Measurements from ENCODE around the gene RNU11. TPM values are rescaled to one million over a fixed set of nuclear protein-coding genes. Genes with fewer than 3 reads are reported as not detected.
"Not testable (repeated sequence)": the region's sequence is repeated elsewhere in the genome, so short reads cannot be mapped to it uniquely, and the experiment has no call there.

RNU11 gene
- not detected for polyA plus RNA-seq (2013, experiment 1 of 2; ENCODE audit: insufficient read length)
- not detected for polyA plus RNA-seq (2013, experiment 2 of 2; ENCODE audit: insufficient read length)

- DNase-seq: peak; percentile 99
Measured at GRCh38 chr1:28648474-28649198, at the start of gene RNU11. RNU11 (plus strand) TSS chr1:28648600.

GRCh38 chr1:28601696-28602095 is 46.7 kb upstream of the RNU11 start:
- DNase-seq: peak; percentile 85

- DNase-seq: peak; percentile 76
Measured at GRCh38 chr1:28602536-28603439, 45.6 kb upstream of the RNU11 start.

GRCh38 chr1:28604411-28604810 is 44.0 kb upstream of the RNU11 start:
- no peak for DNase-seq

DNA sequence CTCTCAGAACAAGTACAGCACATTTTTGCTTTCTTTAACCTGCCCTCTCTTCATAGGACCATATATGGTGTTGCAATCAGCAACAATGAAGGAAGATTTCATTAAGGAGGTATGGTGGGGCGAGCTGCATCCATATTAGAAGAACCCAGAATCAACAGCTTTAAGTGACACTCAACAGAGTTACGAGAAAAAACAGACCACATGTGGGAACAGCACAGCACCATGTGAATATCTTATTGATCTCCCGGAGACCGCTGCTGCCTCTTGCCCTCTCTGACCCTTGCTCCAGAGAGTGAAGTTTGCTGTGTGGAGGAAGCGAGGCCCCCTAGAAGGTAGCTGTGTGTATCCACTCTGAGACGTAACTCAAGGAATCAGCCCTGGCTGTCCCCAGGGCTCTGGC is 43.4 kb upstream of the RNU11 start:
- no peak for DNase-seq

GRCh38 chr1:28606771-28607170 is 41.6 kb upstream of the RNU11 start:
- DNase-seq: no peak

GRCh38 chr1:28613175-28613574 is 35.2 kb upstream of the RNU11 start:
- no peak for DNase-seq

DNA sequence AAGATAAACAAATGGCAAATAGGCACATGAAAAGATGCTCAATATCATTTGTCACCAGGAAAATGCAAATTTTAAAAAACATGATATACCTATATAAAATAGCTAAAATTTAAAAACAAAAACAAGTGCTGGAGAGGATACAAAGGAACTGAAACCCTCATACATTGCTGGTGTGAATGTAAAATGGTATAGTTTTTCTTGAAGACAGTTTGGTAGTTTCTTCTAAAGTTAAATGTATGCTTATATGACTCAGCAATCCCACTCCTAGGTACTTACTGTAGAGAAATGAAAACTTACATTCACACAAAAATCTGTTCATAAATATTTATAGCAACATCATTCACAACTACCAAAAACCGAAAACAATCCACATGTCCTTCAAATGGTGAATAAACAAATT is 16.7 kb upstream of the RNU11 start:
- DNase-seq: no peak

- no peak for DNase-seq
Measured at GRCh38 chr1:28632560-28632959, 15.8 kb upstream of the RNU11 start.

DNA sequence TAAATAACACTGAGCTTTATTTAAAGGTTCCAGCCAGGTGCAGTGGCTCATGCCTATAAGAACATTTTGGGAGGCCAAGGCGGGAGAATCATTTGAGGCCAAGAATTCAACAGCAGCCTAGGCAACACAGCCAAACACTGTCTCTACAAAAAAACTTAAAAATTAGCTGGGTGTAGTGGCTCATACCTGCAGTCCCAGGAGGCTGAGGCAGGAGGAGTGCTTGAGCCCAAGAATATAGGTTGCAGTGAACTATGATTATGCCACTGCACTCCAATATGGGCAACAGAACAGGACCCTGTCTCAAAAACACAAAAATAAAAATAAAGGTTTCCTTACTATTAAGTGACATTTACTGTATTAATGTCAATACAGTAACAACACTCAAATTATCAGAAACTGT is 7.6 kb upstream of the RNU11 start:
- DNase-seq: peak; percentile 5

DNA sequence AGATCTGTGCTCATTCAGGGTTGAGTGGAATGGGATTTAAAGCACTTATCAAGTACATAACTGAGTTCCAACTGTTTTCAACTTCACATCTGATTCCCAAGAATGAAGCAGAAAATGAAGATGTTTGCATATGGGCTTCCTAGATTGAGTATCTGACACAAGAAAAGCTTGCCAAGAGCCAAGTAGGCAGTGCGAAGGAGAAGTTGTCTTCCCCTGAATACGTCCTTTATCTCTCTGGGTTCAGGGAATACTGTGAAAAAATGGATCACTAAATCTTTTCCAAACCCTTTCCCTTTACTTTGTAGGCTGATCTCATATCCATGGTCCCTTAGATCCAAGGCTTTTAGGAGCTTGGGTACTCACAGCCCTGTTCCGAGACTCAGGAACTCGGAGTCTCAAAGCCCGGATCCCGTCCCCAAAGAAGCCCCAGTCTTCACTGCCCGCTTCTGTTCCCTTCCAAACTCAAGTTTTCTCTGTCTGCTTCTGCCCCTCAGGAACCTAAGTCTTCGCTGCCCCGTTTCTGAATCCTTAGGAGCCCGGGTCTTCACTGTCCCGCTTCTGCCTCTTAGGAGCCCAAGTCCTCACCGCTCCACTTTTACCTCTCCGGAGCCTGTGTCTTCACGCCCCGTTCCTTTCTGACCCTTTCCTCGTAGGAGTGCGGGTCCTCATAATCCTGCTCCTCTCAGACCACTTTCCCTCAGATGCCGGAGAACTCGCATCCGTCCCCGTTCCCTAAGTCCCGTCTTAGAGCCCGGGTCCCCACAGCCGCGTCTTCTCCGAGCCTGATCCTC is 6.1 kb upstream of the RNU11 start:
- peak; percentile 5 for DNase-seq

DNA sequence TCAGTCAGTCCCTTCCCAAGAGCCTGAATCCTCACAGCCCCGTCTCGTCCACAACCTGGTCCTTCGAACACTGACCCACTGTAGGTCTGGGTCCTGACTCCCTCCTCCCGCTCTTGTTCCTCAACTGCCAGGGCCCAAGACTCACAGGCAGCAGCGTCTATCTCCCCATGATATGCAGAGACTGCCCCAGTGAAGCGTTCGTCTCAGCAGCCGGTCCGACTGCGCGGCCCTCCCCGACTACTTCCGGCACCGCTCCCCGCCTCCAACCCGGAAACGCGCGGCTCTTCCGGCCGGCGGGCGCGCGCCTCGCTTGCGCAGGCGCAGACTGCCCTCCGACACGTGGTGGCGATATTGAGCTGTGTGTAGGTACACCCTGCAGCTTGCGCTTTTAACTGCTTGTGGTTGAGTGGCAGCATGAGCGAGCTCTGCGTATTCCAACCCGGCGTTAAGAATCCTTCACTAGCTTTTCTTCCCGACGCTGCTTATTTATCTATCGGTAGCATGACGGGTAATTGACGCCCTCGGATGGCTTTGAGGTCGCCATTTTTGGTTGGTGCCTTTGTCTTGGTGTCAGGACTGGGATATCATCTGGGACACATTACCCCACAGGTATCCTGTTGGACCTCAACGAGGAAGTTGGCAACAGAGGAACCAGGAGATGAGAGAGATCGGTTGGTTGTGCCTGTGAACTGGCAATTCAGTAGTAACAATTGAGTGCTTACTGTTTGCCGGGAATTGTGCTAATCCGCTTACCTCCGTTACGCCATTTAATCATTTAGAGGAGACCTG is 5.4 kb upstream of the RNU11 start, which contains the start of gene TAF12:
TAF12 (minus strand) TSS at position 221 of the 789 bp plus-strand sequence. CDS start 20,986 bp downstream, outside the sequence.
- peak; percentile 96 for DNase-seq

DNA sequence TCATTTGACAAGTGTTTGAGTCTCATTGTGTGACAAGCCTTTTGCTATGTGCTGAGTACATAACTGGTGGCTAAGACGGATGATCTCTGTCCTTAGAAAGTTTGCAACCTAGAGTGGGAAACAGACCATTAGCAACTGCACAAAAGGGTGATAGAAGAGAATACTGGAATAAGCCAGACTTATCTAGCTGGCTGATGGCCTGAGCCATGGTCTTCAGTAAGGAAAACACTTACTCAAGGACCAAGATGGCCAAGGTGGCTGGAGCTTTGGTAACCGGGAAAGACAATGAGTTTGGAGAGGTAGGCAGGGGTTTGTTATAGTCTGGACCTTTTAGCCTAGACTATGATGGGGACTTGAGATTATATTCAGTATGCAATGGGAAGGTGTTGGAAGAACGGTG is 3.9 kb upstream of the RNU11 start:
- no peak for DNase-seq

- not testable (repeated sequence) for DNase-seq
Measured at GRCh38 chr1:28645406-28645805, 3.0 kb upstream of the RNU11 start.

DNA sequence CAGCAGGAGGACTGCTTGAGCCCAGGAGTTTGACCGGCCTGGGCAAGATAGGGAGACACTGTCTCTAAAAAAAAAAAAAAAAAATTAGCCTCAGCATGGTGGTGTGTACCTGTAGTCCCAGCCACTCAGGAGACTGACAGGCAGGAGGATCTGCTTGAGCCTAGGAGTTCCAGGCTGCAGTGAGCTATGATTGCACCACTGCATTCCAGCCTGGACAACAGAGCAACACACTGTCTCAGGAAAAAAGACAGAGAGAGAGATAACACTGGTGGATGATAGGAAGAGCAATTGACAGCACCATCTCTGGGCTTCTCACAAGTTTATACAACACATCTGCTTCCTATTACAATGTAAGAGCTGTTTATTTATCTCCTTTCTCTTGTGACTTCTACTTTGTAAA is 2.4 kb upstream of the RNU11 start:
- peak; percentile 22 for DNase-seq

DNA sequence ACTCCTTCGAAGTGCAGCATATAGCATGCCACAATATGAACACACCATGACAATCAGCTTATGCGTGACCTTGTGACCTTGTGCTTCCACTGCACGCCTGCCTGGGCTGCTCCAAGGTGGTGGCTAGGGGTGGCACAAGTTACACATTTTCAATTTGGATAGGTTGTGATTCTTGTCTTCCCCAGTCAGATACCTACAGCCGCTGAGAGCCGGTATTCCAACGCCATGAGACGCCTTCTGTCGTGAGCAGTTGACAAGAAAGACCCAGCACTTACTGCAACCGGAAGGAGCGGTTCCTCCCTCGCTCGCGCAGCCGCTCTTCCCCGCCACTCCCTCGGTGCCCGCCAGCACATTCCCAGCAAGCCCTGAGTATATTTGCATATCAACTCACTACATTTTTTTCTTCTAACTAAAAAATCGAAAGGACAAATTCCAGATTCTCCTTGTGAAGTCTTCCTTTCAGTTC is 359 bp upstream of the RNU11 start:
- DNase-seq: peak; percentile 93

GRCh38 chr1:28653063-28653462 is 4.7 kb downstream of the RNU11 start:
- not testable (repeated sequence) for DNase-seq

GRCh38 chr1:28653870-28654269 is 5.5 kb downstream of the RNU11 start:
- DNase-seq: peak; percentile 19

GRCh38 chr1:28655448-28656311 is 7.3 kb downstream of the RNU11 start:
- DNase-seq: not testable (repeated sequence)

DNA sequence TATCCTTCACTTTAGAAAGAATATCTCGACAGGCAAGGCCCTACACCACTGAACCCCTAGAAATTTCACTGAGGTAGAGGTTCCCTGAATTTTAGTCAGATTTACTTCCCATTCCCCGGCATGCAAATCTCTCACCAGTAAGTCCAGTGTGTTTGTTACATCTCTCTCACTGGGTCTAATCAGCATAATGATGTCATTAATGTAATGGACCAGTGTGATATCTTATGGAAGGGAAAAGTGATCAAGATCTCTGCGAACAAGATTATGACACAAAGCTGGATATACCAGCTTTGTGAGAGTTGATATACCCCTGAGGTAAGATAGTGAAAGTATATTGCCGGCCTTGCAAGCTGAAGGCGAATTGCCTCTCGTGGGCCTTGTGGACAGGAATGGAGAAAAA is 7.9 kb downstream of the RNU11 start:
- no peak for DNase-seq

Data from fibroblast of skin of abdomen (primary cell).